Spleen (tissue), 11 donors: ENCODE data around the gene TMEM198. TPM values are rescaled to one million over a fixed set of nuclear protein-coding genes. Genes with fewer than 3 reads are reported as not detected.

Experiments used
- DNase-seq: peaks from one replicate; pipeline ENCODE4 v3.0.0-alpha.2; 2020
- H3K27ac ChIP-seq, 8 donors: fragments of 200-600 bp; sonication (generic) in 7 of 8; 1 replicate in 4 of 8; 2 replicates in 4 of 8; pipeline versions ENCODE4 v1.5.0 to v1.8.0; 2016 to 2021; ENCODE audit warnings: inconsistent platforms in 4 of 8, mild to moderate bottlenecking in 4 of 8, moderate library complexity in 1 of 8
- H3K27me3 ChIP-seq, 7 donors: fragments of 200-600 bp; sonication (generic) in 6 of 7; replicated peaks in 1 of 7; 1 replicate in 4 of 7; 2 replicates in 3 of 7; pipeline versions ENCODE4 v1.5.0 to v1.8.0; 2016 to 2021; ENCODE audit warnings: inconsistent platforms in 3 of 7, mild to moderate bottlenecking in 1 of 7
- H3K36me3 ChIP-seq, 6 donors: fragments of 200-600 bp; sonication (generic) in 5 of 6; 1 replicate in 4 of 6; 2 replicates in 2 of 6; pipeline versions ENCODE4 v1.5.0 to v1.8.0; 2016 to 2021; ENCODE audit warnings: inconsistent platforms in 2 of 6
- H3K4me1 ChIP-seq, 6 donors: fragments of 200-600 bp; sonication (generic) in 5 of 6; 1 replicate in 3 of 6; 2 replicates in 3 of 6; pipeline versions ENCODE4 v1.5.0 to v1.8.0; 2016 to 2021; ENCODE audit warnings: inconsistent platforms in 3 of 6
- H3K4me3 ChIP-seq, 8 donors: fragments of 200-600 bp; sonication (generic) in 7 of 8; 1 replicate in 4 of 8; 2 replicates in 4 of 8; pipeline versions ENCODE4 v1.5.0 to v1.8.0; 2016 to 2021; ENCODE audit warnings: inconsistent platforms in 4 of 8, mild to moderate bottlenecking in 4 of 8, moderate library complexity in 2 of 8
- H3K9me3 ChIP-seq, 8 donors: fragments of 200-600 bp; sonication (generic) in 7 of 8; 1 replicate in 4 of 8; 2 replicates in 4 of 8; pipeline versions ENCODE4 v1.5.0 to v1.8.0; 2016 to 2021; ENCODE audit warnings: inconsistent platforms in 4 of 8
- POLR2A ChIP-seq, 3 donors: fragments of 450-650 bp; IDR thresholded peaks; one replicate each; pipeline ENCODE4 v1.5.1; 2017; ENCODE audit warnings: antibody characterized with exemption in 3 of 3, mild to moderate bottlenecking in 1 of 3
- POLR2AphosphoS5 ChIP-seq, 3 donors: sonication (generic); formaldehyde crosslinking; IDR thresholded peaks; one replicate each; pipeline ENCODE4 v1.5.1; 2017; ENCODE audit warnings: antibody characterized with exemption in 3 of 3
- WGBS, 5 donors: extraction: QIAGEN DNeasy Blood & Tissue Kit in 3 of 5; methylation state at CpG; one replicate each; pipeline versions ENCODE4 v1.1.5 to v1.1.7; 2013 to 2018; 5-methylcytosine and 5-hydroxymethylcytosine counted together
- intact Hi-C: fragments of 100-400 bp; cut with DNase I; formaldehyde crosslinking; loops from one replicate; pipeline ENCODE4 v1.15.0; 2023; ENCODE audit warnings: low total_unique reads
- polyA plus RNA-seq, 3 donors: library from polyadenylated mRNA; stranded (reverse); fragments of 200-250 nt; gene quantifications; one replicate each; pipeline ENCODE4 v1.2.1, GENCODE V29; 2013
- total RNA-seq, 7 donors: library from RNA; depleted of rRNA in 3 of 7; stranded (reverse); fragments of >200 nt in 3 of 7; fragmentation: NEBNext Ultra II Directional in 4 of 7; extraction: Animal tissue kit (Norgen Biotek cat#: 25700) in 4 of 7; gene quantifications; one replicate each; pipeline versions ENCODE4 v1.1.0 to v1.2.1, GENCODE V29; 2016 to 2021
- TF ChIP-seq, protein P1 (sequence below), 11 experiments: fragments of 200-600 bp in 7 of 11; fragments of 450-650 bp in 4 of 11; sonication (generic) in 4 of 11; IDR thresholded peaks in 8 of 11; conservative IDR thresholded peaks in 3 of 11; 1 replicate in 7 of 11; 2 replicates in 4 of 11; pipeline versions ENCODE4 v1.4.0 to v1.8.0; 2016 to 2021; ENCODE audit warnings: antibody characterized with exemption in 11 of 11, inconsistent platforms in 4 of 11, mild to moderate bottlenecking in 1 of 11
- donor health status: healthy with polysubstance abuse.
- donor health status: DM: no; HTN: no; CAD: no; lungs with moderate emphysema.
- donor health status: DM: no; HTN: no; CAD: no.
- donor health status: Bipolar disorder and iron deficiency.
- donor health status: healthy.
- donor health status: DM: no; HTN: no; CAD: no.
- donor health status: DM: yes; HTN: yes; CAD: no.

The TMEM198 gene
- total and polyA plus RNA-seq, 10 donors = 0.39 to 2.8 (median 1.3) TPM

DNA sequence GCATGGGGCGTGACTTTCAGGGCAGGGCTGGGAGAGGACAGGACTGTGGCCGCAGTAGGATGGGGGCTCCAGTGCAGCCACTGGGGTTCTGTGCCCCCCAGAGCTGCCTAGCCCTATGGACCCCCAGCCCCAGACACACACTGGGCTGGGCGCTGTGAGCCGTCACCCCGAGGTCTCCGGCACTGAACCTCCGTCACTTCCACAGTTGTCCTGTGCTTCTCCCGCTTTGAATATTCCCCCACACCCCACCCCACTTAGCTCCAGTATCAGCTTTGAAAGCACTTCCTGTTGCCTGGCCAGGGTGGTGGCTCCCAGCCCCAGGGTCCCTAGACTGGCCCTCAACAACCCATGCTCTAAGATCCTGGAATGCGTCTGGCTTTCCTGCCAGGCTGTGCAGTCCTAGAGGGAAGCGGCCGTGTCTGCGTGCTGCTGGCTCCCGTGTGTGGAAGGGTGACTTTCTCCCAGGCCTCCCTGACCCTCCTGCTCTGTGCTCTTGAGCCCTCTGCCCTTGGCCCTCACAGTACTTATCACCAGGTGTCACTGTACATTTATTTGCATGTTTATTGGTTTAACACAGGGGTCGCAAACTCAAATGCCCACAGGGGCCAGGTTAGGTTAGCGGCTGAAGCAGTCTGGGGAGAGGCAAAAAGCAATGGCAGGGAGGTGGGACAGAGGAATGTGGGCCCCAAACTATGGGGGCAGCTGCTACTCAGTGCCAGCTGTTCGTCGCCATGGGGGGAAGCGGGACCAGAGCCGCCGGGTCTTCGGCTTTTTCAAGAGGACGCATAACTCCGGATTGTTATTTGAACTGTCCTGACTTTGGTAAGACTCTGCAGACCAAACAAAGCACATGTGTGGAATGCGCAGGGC is 17.6 kb downstream of the TMEM198 start:
- WGBS, 5 donors = 80 to 86% (median 83%) methylated on average over 22 to 24 of the region's 24 CpGs
- intact Hi-C loops = no loop called here

DNA sequence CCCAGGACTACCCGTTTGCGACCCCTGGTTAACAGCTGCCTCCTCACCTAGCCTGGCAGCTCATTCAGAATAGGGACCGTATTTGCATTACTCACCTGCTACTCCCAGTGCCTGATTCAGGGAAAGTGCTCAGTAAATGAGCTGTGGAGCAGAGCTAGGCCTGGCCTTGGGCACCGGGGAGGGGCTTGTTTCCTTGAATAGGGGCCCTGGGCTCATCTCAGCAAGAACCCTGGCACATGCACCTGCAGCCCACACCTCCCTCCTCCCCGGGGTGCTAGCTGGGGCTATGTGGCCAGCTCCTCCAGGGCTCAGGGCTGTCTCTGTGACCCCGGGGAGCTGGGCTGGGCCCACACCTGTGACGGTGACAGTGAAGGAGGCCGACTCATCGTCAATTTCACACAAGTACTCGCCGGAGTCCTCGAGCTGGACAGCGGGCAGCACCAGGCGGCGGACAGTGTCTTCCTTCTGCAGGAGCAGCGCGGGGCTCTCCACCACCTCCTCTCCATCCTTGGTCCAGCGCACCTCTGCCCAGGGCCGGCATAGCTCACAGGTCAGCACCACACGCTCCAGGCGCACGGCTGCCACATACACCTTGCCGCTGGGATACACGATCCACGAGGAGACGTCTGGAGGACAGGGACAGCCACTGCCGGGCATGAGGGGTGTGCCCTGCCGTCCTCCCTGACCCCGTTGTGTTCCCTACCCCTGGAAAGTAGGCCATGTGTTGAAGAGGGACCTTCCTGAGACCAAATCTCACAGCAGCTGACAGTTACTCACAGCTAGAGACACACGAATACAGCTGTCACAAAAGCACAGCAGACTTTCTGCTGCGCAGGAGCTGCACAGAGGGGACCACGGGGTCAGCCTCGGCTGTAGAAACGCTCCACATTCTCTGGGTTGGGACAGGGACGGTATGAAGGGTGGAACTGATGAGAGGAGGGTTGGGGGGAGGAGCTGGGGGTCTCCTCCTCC is 18.5 kb downstream of the TMEM198 start:
- H3K4me3 ChIP-seq = no peak overlapping the region
- H3K27me3 ChIP-seq = peaks cover 0 to 12% (median 0%) of the 10 kb centered on the region in 7 donors
- peaks cover 0 to 7% (median 5%) of the 10 kb centered on the region in 6 donors for H3K4me1 ChIP-seq
- no peaks in the 10 kb centered on the region for H3K9me3 ChIP-seq
- peak in 2 of 3 donors; percentile 11 to 29 for TF ChIP-seq POLR2AphosphoS5 (IDR thresholded peaks at IDR 0.05)
- TF ChIP-seq, protein P1, sequence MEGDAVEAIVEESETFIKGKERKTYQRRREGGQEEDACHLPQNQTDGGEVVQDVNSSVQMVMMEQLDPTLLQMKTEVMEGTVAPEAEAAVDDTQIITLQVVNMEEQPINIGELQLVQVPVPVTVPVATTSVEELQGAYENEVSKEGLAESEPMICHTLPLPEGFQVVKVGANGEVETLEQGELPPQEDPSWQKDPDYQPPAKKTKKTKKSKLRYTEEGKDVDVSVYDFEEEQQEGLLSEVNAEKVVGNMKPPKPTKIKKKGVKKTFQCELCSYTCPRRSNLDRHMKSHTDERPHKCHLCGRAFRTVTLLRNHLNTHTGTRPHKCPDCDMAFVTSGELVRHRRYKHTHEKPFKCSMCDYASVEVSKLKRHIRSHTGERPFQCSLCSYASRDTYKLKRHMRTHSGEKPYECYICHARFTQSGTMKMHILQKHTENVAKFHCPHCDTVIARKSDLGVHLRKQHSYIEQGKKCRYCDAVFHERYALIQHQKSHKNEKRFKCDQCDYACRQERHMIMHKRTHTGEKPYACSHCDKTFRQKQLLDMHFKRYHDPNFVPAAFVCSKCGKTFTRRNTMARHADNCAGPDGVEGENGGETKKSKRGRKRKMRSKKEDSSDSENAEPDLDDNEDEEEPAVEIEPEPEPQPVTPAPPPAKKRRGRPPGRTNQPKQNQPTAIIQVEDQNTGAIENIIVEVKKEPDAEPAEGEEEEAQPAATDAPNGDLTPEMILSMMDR (IDR thresholded peaks at IDR 0.05 in 8 of 11, conservative IDR thresholded peaks at IDR 0.05 in 3 of 11) = no peak
- 84 to 89% (median 86%) methylated on average over 29 to 35 of the region's 35 CpGs for WGBS, 5 donors
- intact Hi-C loops = no loop called here
- no peak overlapping the region for H3K27ac ChIP-seq
- H3K36me3 ChIP-seq = peaks cover 0 to 8% (median 0%) of the 10 kb centered on the region in 6 donors
- peak; percentile 68 for DNase-seq

More for the DNA sequence above, 17.6 kb downstream of the TMEM198 start:
- H3K27me3 ChIP-seq = peaks cover 0 to 21% (median 0%) of the 10 kb centered on the region in 7 donors
- TF ChIP-seq POLR2A (IDR thresholded peaks at IDR 0.05) = no peak
- TF ChIP-seq, protein P1 (IDR thresholded peaks at IDR 0.05 in 8 of 11, conservative IDR thresholded peaks at IDR 0.05 in 3 of 11) = no peak
- TF ChIP-seq POLR2AphosphoS5 (IDR thresholded peaks at IDR 0.05) = no peak
- no peaks in the 10 kb centered on the region for H3K36me3 ChIP-seq
- H3K9me3 ChIP-seq = no peaks in the 10 kb centered on the region
- H3K4me1 ChIP-seq = peaks cover 0 to 7% (median 5%) of the 10 kb centered on the region in 6 donors
- DNase-seq = no peak
- H3K4me3 ChIP-seq = no peak overlapping the region
- H3K27ac ChIP-seq = no peak overlapping the region

DNA sequence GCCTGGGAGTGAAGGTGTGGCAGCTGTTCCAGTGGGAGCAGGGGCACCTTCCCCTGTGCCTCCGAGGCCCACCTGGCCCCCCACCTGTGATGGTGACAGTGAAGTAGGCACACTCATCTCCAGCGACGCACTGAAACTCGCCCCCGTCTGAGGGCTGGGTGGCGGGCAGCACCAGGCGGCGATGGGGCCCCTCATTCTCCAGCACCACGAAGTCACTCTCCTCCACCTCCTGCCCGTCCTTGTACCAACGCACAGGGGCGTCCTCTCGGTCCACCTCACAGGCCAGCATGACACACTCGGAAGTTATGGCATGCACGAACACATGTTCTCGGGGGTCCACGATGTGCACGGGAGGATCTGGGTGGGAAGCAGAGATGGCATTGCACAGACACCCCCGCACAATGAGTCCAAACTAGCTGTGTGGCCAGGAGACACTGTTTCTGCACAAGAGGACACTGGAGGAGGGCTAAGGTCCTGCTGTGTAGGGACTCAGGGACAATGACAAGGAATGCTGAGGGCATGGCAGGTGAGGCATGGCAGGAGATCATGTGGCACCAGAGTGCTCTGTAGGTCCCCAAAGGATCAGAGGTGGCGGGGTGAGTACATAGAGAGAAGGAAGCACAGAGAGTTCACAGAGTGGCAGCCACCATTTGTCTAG is 19.6 kb downstream of the TMEM198 start:
- Histone ChIP-seq H3K36me3 (peaks cover 0 to 12% (median 0%) of the 10 kb centered on the region in 6 donors), H3K27ac (no peak overlapping the region), H3K27me3 (peaks cover 0 to 4% (median 0%) of the 10 kb centered on the region in 7 donors), H3K4me1 (peaks cover 0 to 7% (median 5%) of the 10 kb centered on the region in 6 donors), H3K4me3 (no peak overlapping the region), H3K9me3 (no peaks in the 10 kb centered on the region)
- intact Hi-C loops = no loop called here
- no peak for DNase-seq
- WGBS, 5 donors = 92 to 93% (median 93%) methylated on average over 19 to 20 of the region's 20 CpGs
- no peak for TF ChIP-seq POLR2A (IDR thresholded peaks at IDR 0.05)
